ENCODE data around the gene OSBPL6.

Gene OSBPL6

DNA sequence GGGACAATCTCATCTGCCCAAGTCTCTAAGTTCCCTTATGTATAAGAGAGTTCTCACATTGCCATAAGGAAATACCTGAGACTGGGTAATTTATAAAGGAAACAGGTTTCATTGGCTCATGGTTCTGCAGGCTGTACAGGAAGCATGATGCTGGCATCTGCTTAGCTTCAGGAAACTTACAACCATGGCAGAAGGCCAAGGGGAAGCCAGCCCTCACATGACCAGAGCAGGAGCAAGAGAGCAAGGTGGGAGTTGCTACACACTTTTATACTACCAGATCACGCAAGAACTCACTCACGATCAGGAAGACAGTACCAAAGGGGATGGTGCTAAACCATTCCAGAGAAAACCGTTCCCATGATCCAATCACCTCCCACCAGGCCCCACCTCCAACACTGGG lies 182.7 kb downstream of the OSBPL6 start:
- Histone ChIP-seq H3K4me2 (ENCODE audit: low read length) (no peak overlapping the region), H3K27ac (ENCODE audit: low read depth, low read length) (no peak overlapping the region), H3F3A (ENCODE audit: control insufficient read depth, insufficient read depth) (no peaks in the 10 kb centered on the region), H3K36me3 (ENCODE audit: control insufficient read depth, low read length) (no peaks in the 10 kb centered on the region), H3K4me1 (ENCODE audit: control insufficient read depth, low read length) (no peaks in the 10 kb centered on the region), H3K79me2 (ENCODE audit: control insufficient read depth, low read length) (no peaks in the 10 kb centered on the region), H3K9me3 (ENCODE audit: control insufficient read depth, insufficient read depth, low read length) (no peaks in the 10 kb centered on the region), H3K27me3 (ENCODE audit: control insufficient read depth, low read length) (peaks cover 18% of the 10 kb centered on the region), H3K9me2 (replicated peaks; ENCODE audit: control insufficient read depth, low read length) (no peaks in the 10 kb centered on the region), H4K20me1 (ENCODE audit: control insufficient read depth, insufficient read depth, low read depth, low read length) (no peaks in the 10 kb centered on the region), H3K4me3 (ENCODE audit: low read length) (no peak overlapping the region)
- TF ChIP-seq, protein P1, sequence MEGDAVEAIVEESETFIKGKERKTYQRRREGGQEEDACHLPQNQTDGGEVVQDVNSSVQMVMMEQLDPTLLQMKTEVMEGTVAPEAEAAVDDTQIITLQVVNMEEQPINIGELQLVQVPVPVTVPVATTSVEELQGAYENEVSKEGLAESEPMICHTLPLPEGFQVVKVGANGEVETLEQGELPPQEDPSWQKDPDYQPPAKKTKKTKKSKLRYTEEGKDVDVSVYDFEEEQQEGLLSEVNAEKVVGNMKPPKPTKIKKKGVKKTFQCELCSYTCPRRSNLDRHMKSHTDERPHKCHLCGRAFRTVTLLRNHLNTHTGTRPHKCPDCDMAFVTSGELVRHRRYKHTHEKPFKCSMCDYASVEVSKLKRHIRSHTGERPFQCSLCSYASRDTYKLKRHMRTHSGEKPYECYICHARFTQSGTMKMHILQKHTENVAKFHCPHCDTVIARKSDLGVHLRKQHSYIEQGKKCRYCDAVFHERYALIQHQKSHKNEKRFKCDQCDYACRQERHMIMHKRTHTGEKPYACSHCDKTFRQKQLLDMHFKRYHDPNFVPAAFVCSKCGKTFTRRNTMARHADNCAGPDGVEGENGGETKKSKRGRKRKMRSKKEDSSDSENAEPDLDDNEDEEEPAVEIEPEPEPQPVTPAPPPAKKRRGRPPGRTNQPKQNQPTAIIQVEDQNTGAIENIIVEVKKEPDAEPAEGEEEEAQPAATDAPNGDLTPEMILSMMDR (IDR thresholded peaks at IDR 0.05; ENCODE audit: low read depth, low read length, poor library complexity, severe bottlenecking) = no peak
- no peak for TF ChIP-seq EZH2phosphoT487 (IDR thresholded peaks at IDR 0.05; ENCODE audit: borderline replicate concordance, low read length)

DNA sequence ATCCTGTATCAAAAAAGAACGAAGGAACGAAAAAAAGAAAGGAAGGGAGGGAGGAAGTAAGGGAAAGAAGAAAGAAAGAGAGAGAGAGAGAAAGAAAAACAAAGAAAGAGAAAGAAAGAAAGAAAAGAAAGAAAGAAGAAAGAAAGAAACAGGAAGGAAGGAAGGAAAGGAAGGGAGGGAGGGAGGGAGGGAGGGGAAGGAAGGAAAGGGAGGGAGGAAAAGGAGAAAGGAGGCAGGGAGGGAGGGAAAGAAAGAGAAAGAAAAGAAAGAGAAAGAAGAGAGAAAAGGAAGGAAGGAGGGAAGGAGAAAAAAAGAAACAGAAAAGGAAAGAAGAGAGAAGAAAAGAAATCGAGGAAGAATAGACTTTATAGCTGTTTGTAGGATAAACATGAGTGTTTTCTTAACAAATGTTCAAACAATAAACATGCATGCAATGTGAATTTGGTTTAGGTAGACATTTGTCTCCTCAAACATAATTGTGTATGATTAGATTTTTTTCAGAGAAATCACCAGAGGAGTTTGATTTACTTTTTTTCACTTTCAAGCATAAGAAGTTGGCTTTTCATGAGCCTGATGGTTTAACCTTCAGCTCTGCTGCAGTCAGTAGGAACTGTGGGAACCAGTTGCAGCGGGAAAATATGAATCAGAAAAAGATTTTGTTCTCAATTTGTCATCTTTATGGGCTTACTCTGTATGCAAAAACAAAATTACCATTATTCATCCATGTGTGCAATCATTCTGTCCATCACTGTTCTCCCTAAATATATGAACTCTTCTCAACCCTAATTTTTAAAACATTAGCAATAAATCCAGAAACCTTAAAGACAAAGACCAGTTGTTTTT lies 185.1 kb downstream of the OSBPL6 start:
- Histone ChIP-seq H3K4me3 (ENCODE audit: low read length) (no peak overlapping the region), H3F3A (ENCODE audit: control insufficient read depth, insufficient read depth) (no peaks in the 10 kb centered on the region)
- no peak for TF ChIP-seq EZH2phosphoT487 (IDR thresholded peaks at IDR 0.05; ENCODE audit: borderline replicate concordance, low read length)
- TF ChIP-seq, protein P1 (IDR thresholded peaks at IDR 0.05; ENCODE audit: low read depth, low read length, poor library complexity, severe bottlenecking) = no peak

DNA sequence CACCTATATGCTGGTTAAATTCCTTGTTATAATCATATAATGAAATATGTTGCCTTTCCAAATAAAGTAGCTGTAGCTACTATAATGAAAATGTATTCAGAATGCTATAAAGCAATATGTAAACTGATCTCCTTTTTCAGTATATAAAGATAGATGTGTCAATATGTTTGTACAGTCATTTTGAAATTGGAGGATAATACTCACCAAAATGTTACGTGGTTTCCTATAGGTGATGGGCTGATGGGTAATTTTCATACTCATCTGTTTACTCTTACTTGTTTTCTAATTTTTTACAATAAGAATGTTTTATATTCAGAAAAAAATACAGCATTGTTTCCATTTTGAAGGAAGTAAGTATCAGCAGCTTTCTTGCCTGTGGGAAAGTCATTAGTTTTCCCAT lies 186.5 kb downstream of the OSBPL6 start:
- Histone ChIP-seq H4K20me1 (ENCODE audit: control insufficient read depth, insufficient read depth, low read depth, low read length) (no peaks in the 10 kb centered on the region), H3K9me2 (replicated peaks; ENCODE audit: control insufficient read depth, low read length) (no peaks in the 10 kb centered on the region), H3K9me3 (ENCODE audit: control insufficient read depth, insufficient read depth, low read length) (no peaks in the 10 kb centered on the region), H3K4me1 (ENCODE audit: control insufficient read depth, low read length) (no peaks in the 10 kb centered on the region), H3K36me3 (ENCODE audit: control insufficient read depth, low read length) (no peaks in the 10 kb centered on the region), H3K27ac (ENCODE audit: low read depth, low read length) (no peak overlapping the region), H3K4me3 (ENCODE audit: low read length) (no peak overlapping the region), H3K27me3 (ENCODE audit: control insufficient read depth, low read length) (0 out of 2 replicates have a peak, but pooled peaks cover 2% of the 10 kb centered on the region), H3F3A (ENCODE audit: control insufficient read depth, insufficient read depth) (no peaks in the 10 kb centered on the region), H3K4me2 (ENCODE audit: low read length) (no peak overlapping the region), H3K79me2 (ENCODE audit: control insufficient read depth, low read length) (no peaks in the 10 kb centered on the region)
- TF ChIP-seq, protein P1 (IDR thresholded peaks at IDR 0.05; ENCODE audit: low read depth, low read length, poor library complexity, severe bottlenecking) = no peak
- TF ChIP-seq EZH2phosphoT487 (IDR thresholded peaks at IDR 0.05; ENCODE audit: borderline replicate concordance, low read length) = no peak

More for the DNA sequence above, 185.1 kb downstream of the OSBPL6 start:
- H3K36me3 ChIP-seq (ENCODE audit: control insufficient read depth, low read length) = no peaks in the 10 kb centered on the region
- H3K9me3 ChIP-seq (ENCODE audit: control insufficient read depth, insufficient read depth, low read length) = no peaks in the 10 kb centered on the region
- no peaks in the 10 kb centered on the region for H3K4me1 ChIP-seq (ENCODE audit: control insufficient read depth, low read length)
- no peak overlapping the region for H3K27ac ChIP-seq (ENCODE audit: low read depth, low read length)
- H3K27me3 ChIP-seq (ENCODE audit: control insufficient read depth, low read length) = peaks cover 4% of the 10 kb centered on the region; the same call in 1 of the 2 replicates
- H3K79me2 ChIP-seq (ENCODE audit: control insufficient read depth, low read length) = no peaks in the 10 kb centered on the region
- no peaks in the 10 kb centered on the region for H3K9me2 ChIP-seq (replicated peaks; ENCODE audit: control insufficient read depth, low read length)
- no peaks in the 10 kb centered on the region for H4K20me1 ChIP-seq (ENCODE audit: control insufficient read depth, insufficient read depth, low read depth, low read length)
- H3K4me2 ChIP-seq (ENCODE audit: low read length) = no peak overlapping the region
